ENCODE results near the gene CPNE1.
A peak's percentile ranks its signal among the peaks of the same experiment; 100 is the strongest.

CPNE1 gene

DNA sequence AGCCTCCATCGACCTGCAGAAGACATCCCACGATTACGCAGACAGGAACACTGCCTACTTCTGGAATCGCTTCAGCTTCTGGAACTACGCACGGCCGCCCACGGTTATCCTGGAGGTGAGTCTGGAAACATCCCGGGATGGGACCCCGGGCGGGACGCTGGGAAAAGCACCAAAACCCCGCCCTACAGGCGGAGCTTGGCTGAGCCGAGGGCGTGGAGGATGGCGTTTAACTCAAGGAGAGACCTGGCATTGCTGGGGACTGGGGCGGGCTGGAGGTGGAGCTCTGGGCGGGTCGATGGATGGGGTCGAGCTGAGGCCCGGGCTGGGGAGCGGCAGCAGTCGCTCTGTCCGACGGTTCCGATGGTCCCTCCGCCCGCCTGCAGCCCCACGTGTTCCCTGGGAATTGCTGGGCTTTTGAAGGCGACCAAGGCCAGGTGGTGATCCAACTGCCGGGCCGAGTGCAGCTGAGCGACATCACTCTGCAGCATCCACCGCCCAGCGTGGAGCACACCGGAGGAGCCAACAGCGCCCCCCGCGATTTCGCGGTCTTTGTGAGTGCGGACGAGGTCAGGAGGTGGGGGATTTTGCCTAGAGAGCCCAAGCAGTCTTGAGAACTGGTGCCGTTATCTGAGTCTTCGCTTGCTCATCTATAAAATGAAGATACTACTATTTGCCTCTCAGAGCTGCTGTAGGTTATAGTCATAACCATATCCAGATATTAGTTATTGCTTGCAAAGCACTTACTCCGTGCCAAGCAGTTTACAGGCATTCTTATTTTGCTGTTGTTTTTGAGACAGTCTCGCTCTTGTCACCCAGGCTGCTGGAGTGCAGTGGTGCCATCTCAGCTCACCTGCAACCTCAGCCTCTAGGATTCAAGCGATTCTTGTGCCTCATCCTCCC is 45.3 kb downstream of the CPNE1 start:
- peak; percentile 62 for DNase-seq (ENCODE audit: low read depth)

- no peak for DNase-seq (ENCODE audit: low read depth)
Observed at GRCh38 chr20:35618263-35619131, 46.2 kb downstream of the CPNE1 start.

- DNase-seq (ENCODE audit: low read depth): no peak
Observed at GRCh38 chr20:35617397-35618262, 47.1 kb downstream of the CPNE1 start.

GRCh38 chr20:35616465-35617396 is 48.0 kb downstream of the CPNE1 start:
- no peak for DNase-seq (ENCODE audit: low read depth)

- DNase-seq (ENCODE audit: low read depth): peak; percentile 100
Observed at GRCh38 chr20:35615667-35616464, 48.8 kb downstream of the CPNE1 start, which contains the start of gene SPAG4. TSS of gene SPAG4 (plus strand) at chr20:35615829. CDS start at chr20:35616004, 175 bp downstream.

DNA sequence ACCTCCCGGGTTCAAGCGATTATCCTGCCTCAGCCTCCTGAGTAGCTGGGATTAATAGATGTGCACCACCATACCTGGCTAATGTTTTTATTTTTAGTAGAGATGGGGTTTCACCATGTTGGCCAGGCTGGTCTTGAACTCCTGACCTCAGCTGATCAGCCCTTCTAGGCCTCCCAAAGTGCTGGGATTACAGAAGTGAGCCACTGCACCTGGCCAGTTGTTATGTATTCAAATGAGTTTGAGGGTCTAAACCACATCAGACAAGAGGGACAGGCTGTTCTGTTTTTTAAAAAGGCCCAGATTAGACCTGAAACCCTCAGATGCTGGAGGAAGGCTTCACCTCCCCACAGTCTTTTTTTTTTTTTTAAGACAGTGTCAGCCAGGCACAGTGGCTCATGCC is 53.2 kb downstream of the CPNE1 start:
- no peak for DNase-seq (ENCODE audit: low read depth)

DNA sequence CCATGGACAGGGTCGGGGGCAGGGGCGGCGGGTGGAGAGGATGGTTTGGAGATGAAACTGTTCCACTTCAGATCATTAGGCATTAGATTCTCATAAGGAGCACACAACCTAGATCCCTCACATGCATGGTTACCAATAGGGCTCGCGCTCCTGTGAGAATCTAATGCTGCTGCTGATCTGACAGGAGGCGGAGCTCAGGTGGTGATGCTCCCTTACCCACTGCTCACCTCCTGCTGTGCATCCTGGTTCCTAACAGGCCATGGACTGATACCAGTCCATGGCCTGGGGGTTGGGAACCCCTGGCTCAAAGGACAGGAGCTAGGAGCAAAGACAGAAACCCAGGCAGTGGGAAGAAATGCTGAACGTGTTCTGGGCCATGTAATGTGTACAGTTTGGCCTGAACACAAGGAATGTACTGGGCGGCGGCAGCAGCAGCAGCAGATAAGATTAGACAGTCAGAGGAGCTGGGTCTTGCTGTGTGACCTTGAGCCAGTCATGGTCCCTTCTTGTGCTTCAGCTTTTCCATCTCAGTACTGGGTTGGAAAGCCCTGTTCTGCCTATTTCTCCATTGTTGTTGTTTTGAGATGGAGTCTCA is 53.8 kb downstream of the CPNE1 start:
- DNase-seq (ENCODE audit: low read depth): no peak

DNA sequence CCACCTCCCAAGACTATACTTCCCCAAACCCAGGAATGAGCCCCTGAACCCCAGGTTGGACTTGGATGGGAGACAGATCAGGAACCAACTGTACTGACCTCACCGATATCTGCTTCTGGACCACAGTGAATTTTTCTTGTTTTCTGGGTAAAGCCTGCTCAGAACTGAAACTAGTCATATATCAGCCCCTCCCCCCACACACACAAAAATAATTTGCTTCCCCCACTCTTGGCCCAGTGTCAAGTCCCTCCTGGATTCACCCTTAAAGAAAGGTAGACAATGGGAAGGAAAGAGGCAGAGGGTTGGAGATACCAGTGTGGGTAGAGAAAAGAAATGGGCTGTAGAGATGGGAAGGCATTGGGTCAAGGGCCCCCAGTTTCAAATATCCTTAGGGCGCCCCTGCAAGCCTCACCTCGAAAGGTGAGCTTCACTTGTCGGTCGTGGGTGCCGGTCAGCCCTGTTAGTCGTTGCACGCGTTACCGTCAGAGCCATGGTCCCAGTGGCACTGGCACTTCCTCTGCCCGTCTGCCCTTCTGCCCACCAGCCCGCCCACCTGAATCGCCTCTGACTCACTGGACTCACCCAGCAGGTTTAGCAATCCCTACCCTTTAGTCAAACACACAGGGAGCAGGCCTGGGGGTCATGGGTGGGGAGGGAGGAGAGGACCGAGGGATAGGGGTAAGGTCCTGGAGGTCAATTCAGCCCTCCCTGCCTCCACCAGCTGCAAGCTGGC is 57.5 kb downstream of the CPNE1 start:
- DNase-seq (ENCODE audit: low read depth): no peak

DNA sequence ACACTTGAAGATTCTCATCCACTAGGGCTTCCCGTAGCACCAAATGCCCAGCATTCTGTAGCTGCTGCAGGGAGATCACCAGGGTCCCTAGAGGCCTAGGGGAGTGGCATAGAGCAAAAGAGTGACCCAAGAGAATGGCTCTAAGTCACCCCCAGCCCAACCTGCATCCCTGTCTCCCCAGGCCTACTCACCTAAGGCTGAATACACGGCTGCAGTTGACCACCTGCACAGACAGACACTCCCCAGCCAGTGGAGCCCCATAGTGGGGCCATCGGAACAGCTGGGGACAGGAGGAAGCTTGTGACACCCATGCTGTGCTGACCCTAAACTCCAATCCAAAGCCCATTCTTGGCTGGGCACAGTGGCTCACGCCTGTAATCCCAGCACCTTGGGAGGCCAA is 58.6 kb downstream of the CPNE1 start:
- no peak for DNase-seq (ENCODE audit: low read depth)

- DNase-seq (ENCODE audit: low read depth): no peak
Observed at GRCh38 chr20:35604449-35604747, 60.3 kb downstream of the CPNE1 start.

GRCh38 chr20:35603695-35604448 is 60.8 kb downstream of the CPNE1 start:
- DNase-seq (ENCODE audit: low read depth): no peak

DNA sequence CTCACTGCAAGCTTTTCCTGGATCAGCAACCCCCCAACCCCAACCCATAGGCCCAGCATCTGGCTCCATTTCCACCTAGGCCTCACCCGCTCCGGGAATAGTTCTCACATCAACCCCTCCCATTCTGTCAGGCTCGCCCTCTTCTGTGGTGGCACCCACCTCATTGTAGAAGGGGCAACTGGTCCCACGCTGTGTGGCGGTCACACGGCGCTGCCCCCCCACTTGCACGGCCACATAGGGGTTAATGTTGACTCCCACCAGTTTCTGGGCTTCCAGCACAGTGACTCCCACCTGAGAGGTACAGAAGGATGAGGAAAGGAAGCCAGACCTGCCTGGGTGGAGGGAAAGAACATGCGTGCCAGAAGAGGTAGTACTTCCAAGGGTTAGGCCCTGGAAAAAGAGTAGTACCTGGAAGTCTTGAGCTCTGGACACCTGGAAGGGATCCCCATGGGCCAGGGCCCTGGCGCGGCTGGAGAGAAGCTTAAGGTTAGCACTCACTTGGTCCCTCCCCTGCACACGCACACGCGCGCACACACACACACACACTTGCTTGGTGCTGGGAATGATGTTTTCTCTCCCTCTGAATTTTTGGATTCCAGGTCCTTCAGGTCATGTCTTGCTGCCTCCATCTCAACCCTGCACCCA is 61.7 kb downstream of the CPNE1 start:
- no peak for DNase-seq (ENCODE audit: low read depth)

DNA sequence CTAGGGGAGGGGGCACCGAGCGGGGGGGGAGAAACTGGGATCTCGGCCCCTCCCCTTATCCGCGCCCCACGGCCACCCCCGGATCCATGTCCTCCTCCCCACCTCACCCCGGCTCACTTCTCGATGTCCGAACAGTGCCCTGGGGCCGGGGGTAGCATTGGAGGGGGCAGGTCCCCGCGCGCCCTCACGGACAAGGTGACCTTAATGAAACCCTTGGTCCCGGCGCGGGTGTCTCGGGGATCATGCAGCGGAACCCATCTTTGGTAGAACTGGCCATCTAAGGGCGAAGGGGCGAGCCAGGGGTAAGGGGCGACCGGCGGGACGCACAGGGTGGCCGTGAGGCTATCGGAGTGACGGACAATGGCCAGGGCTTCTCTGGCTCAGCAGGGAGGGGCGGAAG is 62.7 kb downstream of the CPNE1 start:
- DNase-seq (ENCODE audit: low read depth): no peak

DNA sequence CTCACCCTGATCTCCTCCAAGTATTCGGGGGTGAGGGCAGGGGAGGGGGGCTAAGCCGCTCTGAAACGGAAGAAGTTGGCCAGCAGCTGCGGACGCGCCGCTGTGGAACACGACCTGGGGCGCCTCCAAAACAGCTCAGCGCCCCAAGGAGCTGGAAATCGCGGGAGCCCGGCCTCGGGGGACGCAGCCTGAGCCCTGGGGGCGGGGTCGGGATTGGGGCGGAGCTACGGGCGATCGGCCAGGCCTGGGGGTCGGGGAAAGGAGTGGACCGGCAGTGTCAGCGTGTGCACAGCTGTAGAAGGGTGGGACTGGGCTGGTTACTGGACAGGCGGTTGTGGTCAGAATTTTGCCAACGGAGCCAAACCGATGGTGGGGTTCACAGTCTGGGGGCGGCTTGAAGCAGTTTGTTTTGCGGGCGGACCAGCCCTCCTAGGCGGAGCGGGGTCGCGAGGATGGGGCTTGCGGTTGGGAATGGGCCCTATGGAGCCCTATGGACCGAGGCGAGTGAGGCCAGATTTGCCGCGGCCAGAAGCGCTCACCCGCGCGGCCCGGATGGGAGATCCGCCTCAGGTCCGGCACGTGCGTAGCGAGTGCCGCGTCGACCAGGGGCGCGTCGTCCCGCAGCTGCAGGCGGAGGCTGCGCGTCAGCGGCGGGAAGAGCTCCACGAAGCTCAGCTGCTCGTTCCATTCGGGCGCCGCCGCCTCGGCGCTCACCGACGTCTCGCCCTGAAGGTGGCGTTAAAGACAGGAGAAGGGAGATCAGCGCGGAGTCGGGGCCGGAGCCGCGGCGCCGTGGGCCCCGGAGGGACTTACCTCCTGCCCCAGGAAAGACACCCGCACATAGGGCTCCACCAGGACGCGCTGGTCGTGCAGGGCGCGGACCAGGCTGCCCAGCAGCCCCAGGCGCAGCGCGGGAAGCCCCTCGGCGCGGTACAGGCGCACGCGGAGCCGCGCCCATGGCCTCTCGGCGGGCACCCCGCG is 63.4 kb downstream of the CPNE1 start:
- peak; percentile 69 for DNase-seq (ENCODE audit: low read depth)

- no peak for DNase-seq (ENCODE audit: low read depth)
Observed at GRCh38 chr20:35600176-35600992, 64.3 kb downstream of the CPNE1 start.

GRCh38 chr20:35599776-35600120 is 65.0 kb downstream of the CPNE1 start:
- DNase-seq (ENCODE audit: low read depth): no peak
